Measurements from ENCODE around the gene PCDH7.

PCDH7 gene

GRCh38 chr4:30770812-30771211, 50.6 kb downstream of the PCDH7 start (continued):
- no peak for TF ChIP-seq ZNF112 (tag by site-specific recombination; IDR thresholded peaks at IDR 0.05)

- Histone ChIP-seq H3K9me3 (ENCODE audit: control insufficient read depth, insufficient read depth, low read depth, low read length) (no peaks in the 10 kb centered on the region), H3K27ac (ENCODE audit: extremely low read depth, low read depth, low read length) (no peak overlapping the region), H3K36me3 (ENCODE audit: control insufficient read depth in 2 of 2, insufficient read depth in 1 of 2, low read length in 2 of 2) (no peaks in the 10 kb centered on the region), H3K4me3 (ENCODE audit: low read depth, low read length) (no peak overlapping the region), H3K4me1 (ENCODE audit: control insufficient read depth, insufficient read depth, low read length) (no peaks in the 10 kb centered on the region)
- TF ChIP-seq ZNF792 (tag by site-specific recombination; IDR thresholded peaks at IDR 0.05), result no peak
- TF ChIP-seq ZNF16 (tag by site-specific recombination; IDR thresholded peaks at IDR 0.05; ENCODE audit: low read depth), result no peak
- CTCF ChIA-PET, result no interaction called here
- POLR2A ChIA-PET, result no interaction called here
Measured at GRCh38 chr4:30776451-30776850, 56.3 kb downstream of the PCDH7 start.

GRCh38 chr4:30776921-30777415, 56.8 kb downstream of the PCDH7 start:
- Histone ChIP-seq H3K4me1 (ENCODE audit: control insufficient read depth, insufficient read depth, low read length) (no peaks in the 10 kb centered on the region), H3K27ac (ENCODE audit: extremely low read depth, low read depth, low read length) (no peak overlapping the region), H3K36me3 (ENCODE audit: control insufficient read depth in 2 of 2, insufficient read depth in 1 of 2, low read length in 2 of 2) (no peaks in the 10 kb centered on the region), H3K9me3 (ENCODE audit: control insufficient read depth, insufficient read depth, low read depth, low read length) (no peaks in the 10 kb centered on the region), H3K4me3 (ENCODE audit: low read depth, low read length) (no peak overlapping the region)
- CTCF ChIA-PET, result no interaction called here
- TF ChIP-seq ZNF138 (tag by site-specific recombination; IDR thresholded peaks at IDR 0.05; ENCODE audit: borderline replicate concordance) (no peak), INSM2 (tag by site-specific recombination; IDR thresholded peaks at IDR 0.05) (no peak), ZNF514 (tag by site-specific recombination; IDR thresholded peaks at IDR 0.05) (no peak), ZNF529 (tag by site-specific recombination; IDR thresholded peaks at IDR 0.05; ENCODE audit: insufficient replicate concordance) (no peak), REPIN1 (tag by site-specific recombination; IDR thresholded peaks at IDR 0.05; ENCODE audit: low read depth) (no peak), ZSCAN18 (tag by site-specific recombination; IDR thresholded peaks at IDR 0.05) (no peak), YY2 (tag by site-specific recombination; IDR thresholded peaks at IDR 0.05) (no peak), EGR2 (tag by site-specific recombination; IDR thresholded peaks at IDR 0.05; ENCODE audit: low read depth) (no peak), ZNF626 (tag by site-specific recombination; IDR thresholded peaks at IDR 0.05) (no peak), ZNF692 (tag by site-specific recombination; IDR thresholded peaks at IDR 0.05) (no peak), SETDB1 (IDR thresholded peaks at IDR 0.05; ENCODE audit: insufficient read length, low read length) (no peak), GFI1B (tag by site-specific recombination; IDR thresholded peaks at IDR 0.05) (no peak), TSHZ1 (tag by site-specific recombination; IDR thresholded peaks at IDR 0.05; ENCODE audit: borderline replicate concordance) (no peak), OVOL3 (tag by site-specific recombination; IDR thresholded peaks at IDR 0.05) (no peak), KLF16 (tag by site-specific recombination; IDR thresholded peaks at IDR 0.05) (no peak)
- POLR2A ChIA-PET, result no interaction called here

Data from HEK293 (cell line).